Measurements from ENCODE around the gene TBC1D4.
A peak's percentile ranks its signal among the peaks of the same experiment; 100 is the strongest.

The TBC1D4 gene

DNA sequence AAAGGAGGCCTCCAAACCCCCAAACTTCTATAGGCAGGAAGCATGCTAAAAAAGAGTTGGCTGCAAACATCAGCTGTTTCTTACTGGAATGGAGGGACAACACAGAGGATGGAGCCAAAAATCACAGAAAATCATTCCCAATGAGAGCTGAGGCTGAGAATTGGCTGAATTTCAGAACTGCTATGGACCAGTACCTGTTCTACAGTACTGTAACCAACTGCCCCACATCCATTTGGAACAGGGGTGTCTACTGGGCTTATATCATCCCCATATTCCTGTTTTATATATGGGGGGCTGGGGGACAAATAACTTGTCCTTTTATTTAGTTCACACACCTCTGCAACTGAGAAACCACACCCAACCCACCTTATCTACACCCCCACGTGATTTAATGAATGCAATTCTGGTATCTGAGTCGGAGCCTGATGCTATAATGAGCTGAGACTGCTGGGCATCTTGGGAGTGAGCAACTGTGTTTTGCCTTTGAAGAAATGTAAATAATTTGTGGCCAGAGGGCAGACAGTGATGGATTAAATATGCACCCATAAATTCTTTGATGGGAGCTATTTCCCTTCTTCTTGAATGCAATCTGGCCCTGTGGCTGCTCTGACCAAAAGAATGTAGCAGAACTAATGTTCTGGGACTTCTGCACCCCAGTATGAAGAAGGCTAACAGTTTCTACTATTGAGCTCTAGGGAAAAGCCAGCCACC is 82.6 kb downstream of the TBC1D4 start:
- Histone ChIP-seq H3K4me3 (no peak overlapping the region), H3K27ac (no peak overlapping the region)

DNA sequence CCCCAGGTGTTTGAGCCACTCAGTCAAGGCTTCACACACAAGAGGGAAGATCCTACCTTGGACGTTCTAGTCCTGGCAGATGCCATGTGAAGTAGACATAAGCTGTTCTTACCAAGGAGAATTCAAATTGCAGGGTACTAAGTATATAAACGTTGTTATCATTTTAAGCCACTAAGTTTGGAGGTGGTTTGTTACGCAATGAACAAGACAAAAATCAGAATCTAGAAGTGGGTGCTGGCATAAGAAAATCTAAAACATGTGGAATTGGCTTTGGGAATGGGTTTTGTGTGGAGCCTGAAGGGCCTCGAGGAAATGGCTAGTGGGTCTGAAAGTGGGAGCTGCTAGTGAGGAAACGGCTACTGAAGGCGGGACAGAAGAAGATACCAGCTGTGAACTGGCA is 83.9 kb downstream of the TBC1D4 start:
- Histone ChIP-seq H3K27ac (no peak overlapping the region), H3K4me3 (no peak overlapping the region)

DNA sequence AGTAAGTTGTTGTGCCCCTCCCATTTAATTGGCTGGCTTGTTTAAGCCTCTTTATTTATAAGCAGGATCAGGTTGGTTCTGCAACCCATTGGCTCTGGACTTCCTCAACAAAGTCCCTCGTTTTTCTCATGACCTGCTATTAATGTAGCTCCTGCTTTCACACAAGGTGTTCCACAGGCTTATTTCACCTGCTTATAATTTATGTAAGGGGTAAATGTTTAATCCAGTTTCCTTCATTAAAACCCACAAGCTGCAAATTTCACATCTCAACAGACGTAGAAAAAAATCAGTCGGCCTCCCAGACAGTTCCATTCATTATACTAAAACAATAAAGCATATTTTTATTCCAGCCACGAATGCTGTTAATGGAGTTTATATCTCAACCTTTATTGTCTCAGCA is 86.1 kb downstream of the TBC1D4 start:
- Histone ChIP-seq H3K4me3 (no peak overlapping the region), H3K27ac (no peak overlapping the region)

DNA sequence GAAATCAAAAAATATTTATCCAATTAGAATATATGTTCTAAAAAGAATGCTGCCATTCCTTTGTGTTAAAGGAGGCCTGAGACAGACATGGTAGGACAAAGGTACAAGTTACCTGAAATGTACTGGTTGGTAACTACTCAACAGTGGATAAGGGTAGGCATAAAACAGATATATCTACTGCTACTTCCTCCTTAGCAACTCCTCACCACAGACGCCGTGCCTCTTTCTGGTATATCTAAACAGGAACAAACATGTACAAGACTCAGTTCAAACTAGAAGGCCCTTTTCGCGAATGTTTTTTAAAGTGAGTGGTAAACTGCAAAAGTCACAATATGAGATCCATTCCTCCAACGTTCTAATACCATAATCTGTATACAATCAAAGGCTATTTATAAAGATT is 86.9 kb downstream of the TBC1D4 start:
- H3K4me3 ChIP-seq, result no peak overlapping the region
- H3K27ac ChIP-seq, result no peak overlapping the region

DNA sequence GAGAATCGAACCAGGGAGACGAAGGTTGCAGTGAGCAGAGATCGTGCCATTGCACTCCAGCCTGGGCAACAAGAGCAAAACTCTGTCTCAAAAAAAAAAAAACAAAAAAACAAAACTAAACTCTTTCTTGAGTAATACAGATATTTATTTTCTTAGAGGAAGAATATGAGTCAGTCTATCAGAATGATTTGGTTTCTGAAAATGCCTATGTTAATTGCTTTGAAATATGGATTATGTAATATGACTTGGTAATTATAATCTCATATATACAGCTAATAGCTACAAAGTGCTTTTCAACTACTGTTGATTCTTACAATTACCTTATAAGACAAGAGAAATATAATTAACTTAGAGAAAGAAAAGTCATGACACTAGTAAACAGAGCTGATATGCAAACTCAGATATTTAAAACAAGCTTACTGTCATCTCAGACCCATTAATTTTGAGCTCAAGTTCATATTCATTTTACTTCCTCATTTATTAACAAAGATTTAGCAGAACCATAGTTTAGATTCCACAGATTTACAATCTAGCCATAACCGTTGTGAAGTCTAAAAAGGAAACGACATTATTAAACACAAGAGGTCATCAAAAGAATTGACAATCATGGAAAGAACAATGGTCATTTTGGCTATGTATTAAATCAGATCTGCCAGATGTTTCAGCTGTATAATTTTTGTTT is 88.0 kb downstream of the TBC1D4 start:
- H3K4me3 ChIP-seq, result no peak overlapping the region
- H3K27ac ChIP-seq, result no peak overlapping the region

DNA sequence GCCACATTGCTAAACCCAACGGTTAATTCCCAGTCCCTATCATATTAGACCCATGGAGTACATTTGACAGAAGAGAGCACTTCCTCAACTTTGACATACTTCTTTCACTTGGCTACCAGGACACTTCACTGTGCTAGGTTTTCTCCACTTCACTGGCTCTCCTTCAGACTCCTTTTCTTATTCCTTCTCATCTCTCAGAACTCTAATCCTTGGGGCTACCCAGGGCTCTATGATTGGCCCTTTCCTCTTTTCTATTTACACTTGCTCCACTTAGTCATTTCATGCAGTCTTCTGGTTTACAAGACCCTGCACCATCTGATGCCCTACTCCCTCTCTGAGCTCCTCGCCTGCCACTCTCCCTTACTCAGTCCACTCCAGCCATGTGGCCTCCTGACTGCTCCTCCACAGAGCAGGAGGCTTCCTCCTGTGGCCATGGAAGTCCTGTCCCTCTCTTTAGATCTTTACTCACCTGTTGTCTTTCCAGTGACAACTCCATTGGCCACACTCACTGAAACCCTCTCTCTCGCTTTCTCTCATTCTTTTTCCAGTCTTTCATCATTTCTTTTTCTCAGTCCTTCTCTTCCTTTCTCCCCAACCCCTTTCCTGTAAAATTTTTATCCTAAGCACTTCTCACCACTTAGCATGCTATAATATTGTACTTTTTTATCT is 90.4 kb downstream of the TBC1D4 start:
- H3K4me3 ChIP-seq, result no peak overlapping the region
- H3K27ac ChIP-seq, result no peak overlapping the region

DNA sequence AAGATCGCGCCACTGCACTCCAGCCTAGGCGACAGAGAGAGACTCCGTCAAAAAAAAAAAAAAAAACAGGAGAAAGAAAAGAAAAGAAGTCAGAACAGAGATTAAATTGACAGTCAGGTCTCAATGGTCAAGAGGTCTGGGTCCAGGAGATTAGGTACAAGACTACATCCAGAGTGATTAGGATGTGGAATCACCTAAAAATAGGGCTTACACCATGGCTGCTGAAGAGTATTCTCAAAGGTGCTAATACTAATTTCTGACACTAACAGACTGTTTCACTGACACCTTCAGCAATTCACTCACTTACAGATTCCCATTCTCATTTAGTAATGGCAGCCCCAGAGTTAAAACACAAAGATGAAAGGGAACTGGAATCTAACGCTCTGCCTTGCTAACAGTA is 91.7 kb downstream of the TBC1D4 start:
- Histone ChIP-seq H3K27ac (no peak overlapping the region), H3K4me3 (no peak overlapping the region)

DNA sequence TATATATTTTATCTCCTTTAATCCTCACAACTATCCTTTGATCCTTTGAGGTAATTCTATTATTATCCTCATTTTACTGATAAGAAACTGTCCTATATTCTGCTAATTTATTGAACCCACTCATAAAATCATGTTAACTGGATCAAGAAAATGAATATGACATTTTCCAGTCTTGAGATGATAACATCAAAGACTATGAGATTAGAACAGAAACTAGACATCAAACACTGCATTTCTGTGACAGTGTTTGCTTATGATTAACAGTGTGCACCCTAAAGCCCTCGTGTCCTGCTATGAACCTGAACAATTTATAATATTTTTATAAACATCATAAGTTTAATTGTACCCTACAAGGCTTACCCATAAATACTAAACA is 96.3 kb downstream of the TBC1D4 start:
- Histone ChIP-seq H3K27ac (peak overlapping the region in 1 of 21 experiments; percentile 35), H3K4me3 (no peak overlapping the region)

DNA sequence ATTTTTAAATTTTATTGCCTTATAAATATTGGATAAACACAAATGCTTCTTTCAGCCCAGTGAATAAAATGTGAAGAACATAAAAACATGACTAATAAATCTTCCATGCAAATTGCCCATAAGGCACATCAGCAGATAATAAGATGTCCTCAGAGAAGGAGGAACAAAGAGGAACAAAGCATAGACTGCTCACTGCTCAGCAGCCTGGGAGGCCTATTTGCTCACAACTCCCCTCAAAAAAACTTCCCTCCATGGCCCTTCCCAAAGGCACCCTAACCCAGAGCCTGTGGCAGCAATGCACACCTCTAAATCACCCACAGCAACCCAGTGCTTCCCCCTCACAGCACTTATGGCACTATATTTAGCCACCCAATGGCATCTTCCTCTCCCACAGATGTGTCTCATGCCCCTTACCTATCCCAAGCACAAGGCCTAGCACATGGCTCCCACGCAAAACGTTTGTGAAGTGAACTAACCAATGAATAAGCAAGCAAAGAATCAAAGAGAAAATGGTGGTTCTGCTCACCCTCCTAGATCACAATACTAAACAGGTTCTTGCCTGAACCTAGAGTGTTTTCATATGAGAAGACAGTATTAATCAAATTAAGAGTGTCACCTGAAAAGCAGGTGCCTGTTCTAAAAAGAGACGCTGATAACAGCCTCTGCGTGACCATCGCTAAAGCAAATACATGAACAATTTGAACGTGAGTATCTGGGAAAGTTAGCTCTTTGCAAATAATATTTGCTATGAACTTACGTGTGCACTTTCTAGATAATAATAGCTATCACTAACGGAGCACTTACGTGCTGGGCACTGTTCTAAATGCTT is 96.9 kb downstream of the TBC1D4 start:
- H3K27ac ChIP-seq, result peak overlapping the region in 1 of 21 experiments; percentile 35
- H3K4me3 ChIP-seq, result no peak overlapping the region

DNA sequence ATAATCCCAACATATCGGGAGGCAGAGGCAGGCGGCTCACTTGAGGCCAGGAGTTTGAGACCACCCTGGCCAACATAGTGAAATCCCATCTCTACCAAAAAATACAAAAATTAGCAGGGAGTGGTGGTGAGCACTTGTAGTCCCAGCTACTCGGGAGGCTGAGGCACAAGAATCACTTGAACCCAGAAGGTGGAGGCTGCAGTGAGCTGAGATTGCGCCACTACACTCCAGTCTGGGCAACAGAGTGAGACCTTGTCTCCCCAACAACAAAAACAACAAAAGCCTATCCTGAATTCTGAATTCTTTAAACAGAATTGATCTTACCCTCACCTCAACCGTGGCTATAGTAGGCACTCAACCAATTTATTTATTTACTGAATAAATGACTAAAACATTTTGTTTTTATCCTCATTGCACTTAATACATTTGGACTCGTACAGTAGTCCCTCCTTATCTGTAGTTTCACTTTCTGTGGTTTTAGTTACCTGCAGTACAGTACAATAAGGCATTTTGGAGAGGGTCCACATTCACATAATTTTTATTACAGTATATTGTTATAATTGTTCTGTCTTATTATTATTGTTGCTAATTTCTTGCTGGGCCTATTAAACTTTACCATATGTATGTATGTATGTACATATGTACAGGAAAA is 98.8 kb downstream of the TBC1D4 start:
- H3K4me3 ChIP-seq, result no peak overlapping the region
- H3K27ac ChIP-seq, result no peak overlapping the region

DNA sequence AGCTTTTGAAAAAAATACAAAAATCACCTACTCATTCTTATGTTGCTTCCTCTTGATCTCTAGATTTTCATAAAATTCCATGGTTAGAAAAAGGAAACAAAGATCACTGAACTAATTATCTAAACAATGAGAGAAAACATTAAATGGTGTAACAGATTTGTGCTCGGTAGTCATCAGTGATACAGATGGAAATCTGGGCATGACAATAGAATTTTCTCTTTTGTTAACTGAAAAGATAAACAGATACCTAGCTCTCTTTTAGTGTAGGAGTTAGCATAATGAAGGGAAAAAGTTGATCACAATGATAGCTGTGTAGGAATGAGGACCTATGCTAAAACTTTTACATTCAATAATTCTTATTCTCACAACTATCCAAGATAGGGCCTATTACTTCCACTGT is 103.7 kb downstream of the TBC1D4 start:
- Histone ChIP-seq H3K4me3 (no peak overlapping the region), H3K27ac (no peak overlapping the region)

DNA sequence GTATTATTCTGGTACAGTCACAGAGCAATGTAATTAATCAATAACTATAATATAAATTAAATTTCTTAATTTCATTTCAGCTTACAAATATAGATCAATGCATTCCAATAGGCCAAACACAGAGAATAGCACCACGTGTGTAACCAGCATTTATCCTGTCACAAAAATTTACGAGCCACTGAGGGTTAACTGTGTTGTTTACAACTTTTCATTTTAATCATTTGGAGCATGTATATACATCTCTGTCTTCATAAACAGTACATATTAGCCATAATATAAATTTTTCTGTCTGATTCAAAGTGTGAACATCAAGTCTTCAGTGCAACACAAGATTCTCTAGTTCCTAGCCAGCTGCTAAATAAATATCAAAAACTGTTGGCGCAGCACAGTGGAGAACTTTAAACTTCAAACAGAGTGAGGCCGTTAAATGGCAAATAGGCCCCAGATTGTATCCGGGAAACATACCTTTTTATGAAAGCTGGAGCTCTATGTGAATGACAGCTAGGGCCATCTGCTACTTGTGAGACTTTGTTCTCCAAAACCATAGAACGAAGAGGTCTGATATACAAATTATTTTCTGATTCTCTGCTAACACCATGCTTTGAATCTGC is 105.1 kb downstream of the TBC1D4 start:
- Histone ChIP-seq H3K27ac (no peak overlapping the region), H3K4me3 (no peak overlapping the region)

DNA sequence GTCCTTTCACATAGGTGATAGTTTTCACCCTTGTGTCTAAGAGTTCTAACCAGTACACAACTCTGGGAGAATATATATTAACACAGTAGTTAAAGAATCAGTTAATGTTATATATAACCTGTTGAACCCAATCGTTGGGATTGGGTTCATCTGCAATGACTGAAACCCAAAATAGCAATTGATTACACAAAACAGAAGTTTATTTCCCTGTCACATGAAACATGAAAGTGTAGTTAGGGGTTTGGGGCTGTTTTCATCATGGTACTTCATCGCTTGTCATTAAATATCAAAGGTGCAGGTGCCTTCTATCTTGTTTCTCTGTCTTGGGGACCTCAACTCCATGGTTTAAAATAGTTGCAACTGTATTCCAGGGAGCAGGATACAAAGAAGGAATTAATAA is 106.6 kb downstream of the TBC1D4 start:
- no peak overlapping the region for H3K27ac ChIP-seq
- no peak overlapping the region for H3K4me3 ChIP-seq

DNA sequence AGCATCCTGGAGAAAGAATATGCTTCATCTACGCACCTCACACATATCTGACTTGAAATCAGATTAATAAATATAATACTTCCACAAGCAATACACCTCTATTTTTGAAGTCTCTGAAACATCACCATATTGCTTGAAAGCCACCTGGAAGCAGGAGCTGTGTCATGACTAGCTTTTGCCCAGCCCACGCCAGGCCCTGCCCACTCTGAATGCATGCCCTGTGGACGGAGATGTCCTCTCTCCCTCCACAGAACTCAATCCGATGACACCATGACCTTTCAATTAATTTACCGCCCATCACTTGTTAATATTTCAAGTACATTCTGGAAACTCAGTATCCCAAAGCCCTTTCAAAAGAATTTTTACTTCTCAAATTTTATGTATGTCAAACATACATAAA is 108.0 kb downstream of the TBC1D4 start:
- Histone ChIP-seq H3K27ac (no peak overlapping the region), H3K4me3 (no peak overlapping the region)

DNA sequence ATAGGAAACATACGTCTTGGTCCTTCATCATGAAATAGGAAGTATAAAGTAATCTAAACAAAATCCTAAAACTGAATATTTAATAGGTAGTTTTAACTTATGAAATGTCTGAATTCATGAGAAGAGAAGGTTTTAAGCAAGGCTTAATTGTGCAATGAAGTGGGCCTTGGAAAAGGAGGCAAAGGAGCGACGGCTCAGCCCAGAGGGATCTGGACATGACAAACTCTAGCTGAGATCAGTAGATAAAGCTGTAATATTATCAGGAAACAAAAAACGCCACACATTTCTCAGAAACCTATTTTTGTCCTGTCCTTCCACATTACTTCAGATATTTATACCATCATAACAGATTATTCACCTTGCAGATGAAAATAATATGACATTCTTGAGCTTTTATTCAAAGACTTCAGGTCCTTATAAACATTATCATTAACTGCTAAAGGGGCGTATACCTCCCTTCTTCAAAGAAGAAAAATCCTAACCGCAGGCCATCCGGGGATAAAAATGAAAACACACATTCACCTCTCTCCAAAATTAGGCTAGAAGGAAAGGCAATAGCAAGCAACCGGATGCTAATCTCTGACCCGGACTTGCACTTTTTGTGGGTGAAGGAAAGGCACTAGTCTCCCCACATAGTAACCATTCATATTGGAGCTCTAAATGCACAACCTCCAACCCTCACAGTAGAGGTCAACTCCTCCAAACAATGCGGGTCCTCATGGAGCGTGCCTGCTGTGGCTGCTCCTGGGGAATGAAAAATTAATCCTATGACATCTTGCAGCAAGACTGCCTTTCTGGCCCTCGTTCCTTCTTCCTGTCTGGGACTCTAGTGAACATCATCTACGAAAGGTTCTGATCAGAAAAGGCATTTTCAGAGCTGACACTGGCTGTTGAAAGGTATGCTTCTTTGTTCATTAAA is 108.8 kb downstream of the TBC1D4 start:
- Histone ChIP-seq H3K4me3 (no peak overlapping the region), H3K27ac (no peak overlapping the region)

DNA sequence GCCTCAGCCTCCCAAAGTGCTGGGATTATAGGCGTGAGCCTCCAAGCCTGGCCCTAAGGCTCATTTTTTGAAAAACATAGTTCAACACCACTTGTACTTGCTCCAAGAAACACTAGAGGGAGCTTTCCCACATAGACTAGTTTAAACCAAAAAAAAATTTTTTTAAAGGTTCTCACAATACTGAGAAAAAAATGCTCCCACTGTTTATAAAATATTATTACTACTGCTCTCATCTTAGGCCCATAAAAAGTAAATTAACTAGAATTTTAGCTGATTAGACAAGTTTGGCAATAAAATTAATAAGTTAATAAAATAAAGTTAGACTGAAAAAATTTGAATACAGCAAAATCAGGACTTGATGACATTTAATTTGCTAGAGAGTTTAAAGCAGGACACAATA is 109.5 kb downstream of the TBC1D4 start:
- Histone ChIP-seq H3K27ac (no peak overlapping the region), H3K4me3 (no peak overlapping the region)

DNA sequence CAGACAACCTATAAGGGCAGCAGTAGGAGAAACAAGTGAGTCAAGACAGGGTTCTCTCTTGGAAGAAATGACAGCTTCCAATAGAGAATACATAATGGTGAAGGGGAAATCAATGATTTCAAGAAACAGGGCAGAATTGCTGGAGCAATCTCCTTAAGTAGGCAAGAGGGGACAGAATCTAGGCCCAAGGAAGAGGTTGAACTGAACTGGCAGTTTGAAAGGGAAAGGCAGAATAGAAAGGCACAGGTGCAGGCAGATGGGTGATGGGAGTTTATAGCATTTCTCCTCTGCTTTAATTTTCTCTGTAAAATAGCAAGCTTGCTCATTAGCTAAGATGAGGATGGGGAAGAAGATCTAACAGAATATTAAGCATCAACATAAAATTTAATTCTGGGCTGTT is 110.8 kb downstream of the TBC1D4 start:
- no peak overlapping the region for H3K4me3 ChIP-seq
- H3K27ac ChIP-seq, result no peak overlapping the region

DNA sequence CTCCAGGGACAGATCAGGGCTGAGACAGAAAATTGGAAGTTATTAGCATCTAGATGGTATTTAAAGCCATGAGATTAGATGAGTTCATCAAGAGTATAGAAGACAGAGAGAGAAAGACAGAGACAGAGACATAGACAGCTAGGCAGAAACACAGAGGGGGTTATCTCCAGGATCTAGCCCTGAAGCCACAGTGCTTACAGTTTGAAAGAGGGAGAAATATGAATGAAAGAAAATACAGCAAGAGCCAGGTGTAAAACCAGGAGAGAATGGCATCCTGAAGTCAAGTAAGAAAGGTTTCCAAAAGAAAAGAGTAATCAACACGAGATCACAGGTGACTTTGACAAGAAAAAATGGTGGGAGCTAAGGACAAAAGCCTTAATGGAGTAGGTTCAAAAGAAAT is 111.2 kb downstream of the TBC1D4 start:
- Histone ChIP-seq H3K27ac (no peak overlapping the region), H3K4me3 (no peak overlapping the region)

DNA sequence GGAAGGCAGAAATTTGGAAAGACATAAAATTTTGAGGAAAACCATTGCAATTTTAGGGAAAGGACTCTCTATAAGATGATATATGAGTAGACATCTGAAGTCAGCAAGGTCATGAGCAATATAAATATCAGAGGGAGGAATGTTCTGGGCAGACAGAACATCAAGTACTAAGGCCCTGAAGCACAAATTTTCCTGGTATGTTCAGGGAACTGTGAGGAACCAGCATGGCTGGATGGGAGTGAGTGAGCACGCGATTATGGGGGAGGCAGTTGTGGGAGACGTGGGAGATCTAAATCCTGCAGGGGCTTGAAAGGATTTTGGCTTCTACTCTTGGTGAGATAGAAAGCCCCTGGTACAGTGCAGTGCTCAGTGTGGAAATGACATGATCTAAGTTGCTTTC is 112.0 kb downstream of the TBC1D4 start:
- H3K27ac ChIP-seq, result no peak overlapping the region
- H3K4me3 ChIP-seq, result no peak overlapping the region
